T-helper 2 cell (primary cell): ENCODE measurements around the gene CFAP53.

Experiments used
- DNase-seq, 5 experiments: peaks; one replicate each; pipeline versions ENCODE4 v3.0.0 to v3.0.0-alpha.2; 2012 to 2022

The CFAP53 gene

DNA sequence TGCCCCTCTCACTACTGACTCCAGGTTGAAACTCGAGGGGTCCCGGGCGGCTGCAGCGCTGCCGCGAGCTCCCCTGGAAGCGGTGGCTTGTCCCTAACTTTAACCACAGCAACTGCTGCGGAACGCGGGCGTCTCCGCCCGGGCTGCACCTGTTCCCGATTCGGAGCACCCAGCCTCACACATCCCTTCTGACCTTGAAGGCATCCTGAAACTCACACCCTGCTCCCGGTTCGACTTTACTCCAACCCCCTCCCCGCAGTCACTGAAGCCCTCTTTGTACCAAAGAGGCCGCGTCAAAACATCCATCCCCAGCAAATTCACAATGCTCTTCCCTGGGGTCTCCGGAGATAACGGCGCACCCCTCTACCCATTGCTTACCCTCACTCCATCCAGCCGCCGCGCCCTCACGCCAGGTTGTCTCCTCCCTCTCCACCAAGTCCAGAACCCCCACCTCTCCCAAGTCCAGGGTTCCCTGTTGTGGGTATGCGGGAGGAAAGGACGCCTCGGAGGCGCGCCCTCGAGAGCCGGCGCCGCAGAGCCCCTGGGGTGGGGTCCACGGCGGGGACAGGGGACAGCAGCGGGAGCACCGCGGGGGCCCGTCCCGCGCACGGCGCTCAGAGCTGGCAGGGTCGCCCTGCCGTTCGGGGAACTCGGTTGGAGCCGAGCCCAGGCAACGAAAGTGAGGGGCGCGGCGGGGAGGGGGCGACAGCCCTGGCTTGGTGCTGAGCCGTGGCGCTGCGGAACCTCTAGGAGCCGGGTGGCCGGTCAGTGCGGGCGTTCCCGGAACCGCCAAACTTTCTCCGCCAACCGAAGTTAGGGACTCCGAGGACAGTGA, 72.3 kb downstream of the CFAP53 start:
- no peak for DNase-seq

DNA sequence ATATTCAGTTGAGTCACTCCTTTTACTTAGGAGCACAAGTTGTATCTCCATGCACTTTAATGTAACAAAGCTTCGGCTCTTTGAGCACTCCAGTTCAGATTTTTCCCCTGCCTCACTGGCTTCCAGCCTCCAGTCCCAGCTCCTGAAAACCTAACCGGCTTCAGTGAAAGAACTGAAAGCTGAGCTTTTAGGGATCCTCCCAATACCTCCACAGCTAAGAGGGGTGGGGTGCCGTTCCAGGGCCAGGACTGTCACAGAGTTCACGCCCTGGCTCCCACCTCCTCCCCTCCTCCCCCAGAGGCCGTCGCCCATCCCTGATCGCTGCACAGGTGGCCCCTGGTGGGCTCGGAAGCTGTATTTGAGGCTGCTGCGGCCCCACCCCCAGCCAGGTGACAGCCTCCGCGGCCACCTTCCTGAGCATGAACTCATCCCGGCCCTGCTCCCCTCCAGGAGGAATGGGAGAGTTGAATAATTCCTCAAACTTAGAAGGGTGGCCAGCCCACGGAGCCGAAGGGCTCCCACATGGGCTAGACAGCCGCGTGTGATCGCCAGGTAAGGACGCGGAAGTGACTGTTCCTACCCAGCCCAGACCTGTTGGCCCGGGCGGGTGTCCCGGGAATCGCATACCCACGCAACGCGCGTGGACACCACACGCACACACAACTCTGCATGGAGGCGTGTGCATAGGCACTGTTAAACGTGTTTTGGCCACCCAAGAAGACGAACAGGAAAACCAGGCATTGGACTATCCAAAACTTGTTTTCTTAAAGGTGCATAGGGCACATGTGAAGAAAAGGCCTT, 73.1 kb downstream of the CFAP53 start:
- no peak for DNase-seq

GRCh38 chr18:50190926-50191325, 75.4 kb downstream of the CFAP53 start:
- DNase-seq: no peak

- no peak for DNase-seq
Measured at GRCh38 chr18:50190236-50190635, 76.1 kb downstream of the CFAP53 start.

DNA sequence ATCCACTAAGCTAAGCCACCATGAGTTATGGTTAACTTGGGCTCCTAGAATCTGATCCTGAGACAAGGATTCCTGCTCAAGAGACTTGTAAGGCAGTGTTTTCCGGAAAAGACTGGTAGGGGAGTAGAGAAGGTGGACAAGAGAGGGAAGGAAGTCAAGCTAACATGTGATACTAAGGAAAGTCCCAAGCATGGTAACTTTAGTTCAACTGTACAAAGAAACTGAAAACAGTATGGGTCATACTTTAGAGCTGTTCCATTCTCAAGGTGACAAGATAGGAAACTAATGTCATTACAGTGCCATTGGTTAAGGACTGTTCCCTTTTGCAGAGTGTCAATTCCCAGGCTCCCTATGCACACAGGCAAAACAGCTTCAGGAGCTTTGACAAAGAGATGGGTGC, 77.1 kb downstream of the CFAP53 start:
- no peak for DNase-seq

GRCh38 chr18:50188652-50189051, 77.6 kb downstream of the CFAP53 start:
- DNase-seq: no peak

DNA sequence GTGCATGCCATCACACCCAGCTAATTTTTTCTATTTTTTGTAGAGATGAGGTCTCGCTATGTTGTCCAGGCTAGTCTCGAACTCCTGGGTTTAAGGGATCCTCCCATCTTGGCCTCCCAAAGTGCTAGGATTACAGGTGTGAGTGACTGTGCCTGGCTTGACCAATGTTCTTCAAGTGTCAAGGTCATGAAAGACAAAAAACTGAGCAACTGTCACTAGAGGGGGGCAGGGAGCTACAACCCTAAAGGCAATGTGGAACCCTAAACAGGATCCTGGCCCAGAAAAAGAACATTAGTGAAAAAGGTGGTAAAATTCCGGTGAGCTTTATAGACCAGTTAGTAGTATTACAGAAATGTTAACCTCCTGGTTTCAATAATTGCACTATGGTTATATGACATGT, 78.6 kb downstream of the CFAP53 start:
- no peak for DNase-seq

DNA sequence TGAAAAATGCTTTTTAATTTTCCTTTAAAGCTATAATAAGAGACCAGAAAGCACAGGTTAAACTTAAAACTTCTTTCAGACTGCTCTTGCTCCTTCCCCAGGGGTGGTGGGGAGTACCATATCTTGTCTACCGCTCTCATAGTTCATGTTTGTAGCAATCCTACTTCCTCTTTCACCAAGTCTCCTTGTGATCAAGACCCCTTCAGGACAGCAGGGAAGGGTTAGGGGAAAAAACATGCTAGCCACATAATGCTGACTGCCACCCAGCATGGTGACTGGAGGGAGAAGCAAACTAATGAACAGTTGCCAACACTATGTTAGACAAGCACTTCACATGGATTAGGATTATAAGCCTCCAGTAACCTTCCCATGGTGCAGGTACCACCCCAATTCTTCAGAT, 79.9 kb downstream of the CFAP53 start:
- DNase-seq: no peak

- DNase-seq: no peak
Measured at GRCh38 chr18:50183556-50183955, 82.7 kb downstream of the CFAP53 start.

DNA sequence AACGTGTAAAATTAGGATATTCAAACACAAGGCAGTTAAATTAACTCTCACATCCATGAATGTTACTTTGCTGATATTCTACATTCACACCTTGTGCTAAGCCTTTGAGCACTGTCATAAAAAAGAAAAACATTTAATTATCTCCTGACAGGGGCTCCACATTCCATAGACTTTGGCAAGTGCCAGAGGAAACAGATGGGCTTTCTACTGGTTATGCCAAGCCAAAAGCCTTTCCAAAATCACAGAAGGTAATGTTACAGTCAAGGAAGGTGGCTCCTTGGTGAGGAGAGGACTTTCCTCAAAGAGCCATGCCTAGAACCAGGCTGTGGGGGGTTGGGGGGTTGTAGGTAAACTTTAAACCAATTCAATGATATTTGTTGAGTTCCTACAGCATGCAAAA, 83.8 kb downstream of the CFAP53 start:
- no peak for DNase-seq

DNA sequence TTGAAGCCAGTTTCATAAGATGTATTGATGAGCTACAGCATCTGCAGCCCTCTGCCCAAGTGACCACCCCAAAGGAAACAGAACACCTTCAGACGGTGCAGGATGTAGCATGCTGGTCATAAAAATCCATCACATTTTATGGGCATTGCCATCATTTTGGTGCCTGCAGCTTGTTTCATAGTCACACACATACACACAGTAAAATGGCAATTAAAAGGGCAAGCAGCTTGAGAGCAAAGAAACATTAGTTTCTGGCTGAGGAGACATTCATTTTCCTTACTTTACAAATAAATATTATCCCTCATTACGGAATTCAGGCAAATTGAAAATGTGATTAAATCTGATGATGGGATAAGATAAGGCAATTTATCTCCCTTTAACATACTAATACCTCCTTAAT, 84.7 kb downstream of the CFAP53 start:
- no peak for DNase-seq

- no peak for DNase-seq
Measured at GRCh38 chr18:50179465-50179864, 86.8 kb downstream of the CFAP53 start.

DNA sequence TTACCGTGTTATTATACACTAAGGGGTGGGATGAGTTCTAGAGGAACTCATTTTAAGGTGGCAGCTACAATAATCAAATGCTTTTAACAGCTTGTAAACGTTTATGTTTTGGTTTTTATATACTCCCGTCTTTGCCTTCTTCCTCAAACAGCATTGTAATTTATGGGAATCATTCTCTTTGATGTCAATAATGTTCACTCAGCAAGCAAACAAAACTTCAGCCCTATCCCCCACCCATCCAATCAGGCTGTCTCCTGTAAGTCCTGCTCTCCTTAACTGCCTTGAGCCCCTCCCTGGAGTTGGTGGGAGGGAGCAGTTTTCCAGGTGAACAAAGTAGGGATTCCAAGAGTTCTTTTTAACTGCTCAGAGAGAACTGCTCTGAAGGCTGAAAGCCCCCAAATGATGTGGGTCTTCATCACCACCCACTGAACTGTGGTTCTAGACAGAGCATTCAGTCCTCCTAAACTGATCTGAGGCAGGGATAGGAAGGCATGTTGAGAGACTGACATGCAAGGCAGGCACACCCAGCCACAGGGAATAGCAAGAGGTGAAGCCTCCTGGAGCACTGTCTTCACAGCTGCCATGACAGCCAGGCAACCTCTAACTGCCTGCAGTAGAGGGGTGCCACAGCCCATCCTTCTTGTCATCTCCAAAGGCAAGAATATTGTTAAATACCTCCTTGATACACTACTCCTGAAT, 88.9 kb downstream of the CFAP53 start:
- no peak for DNase-seq
